HG03457 (cell line): Measurements from ENCODE around the gene RFPL4A.

Experiments
- ATAC-seq: cut with Tn5 transposase; IDR thresholded peaks from one replicate; pipeline ENCODE4 v1.9.1; 2021; ENCODE audit warnings: moderate number of reproducible peaks; ENCODE audit not compliant: unreplicated experiment

The RFPL4A gene

DNA sequence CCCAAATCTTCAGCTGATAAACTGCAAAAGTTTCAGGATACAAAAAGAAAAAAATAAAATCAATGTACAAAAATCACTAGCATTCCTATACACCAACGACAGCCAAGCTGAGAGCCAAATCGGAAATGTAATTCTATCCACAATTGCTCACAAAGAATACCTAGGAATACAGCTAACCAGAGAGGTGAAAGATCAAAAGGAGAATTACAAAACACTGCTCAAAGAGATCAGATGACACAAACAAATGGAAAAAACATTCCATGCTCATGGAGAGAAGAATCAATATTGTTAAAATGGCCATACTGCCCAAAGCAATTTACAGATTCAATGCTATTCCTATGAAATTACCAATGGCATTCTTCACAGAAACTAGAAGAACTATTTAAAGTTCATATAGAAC, 43.4 kb downstream of the RFPL4A start:
- ATAC-seq, result no peak

DNA sequence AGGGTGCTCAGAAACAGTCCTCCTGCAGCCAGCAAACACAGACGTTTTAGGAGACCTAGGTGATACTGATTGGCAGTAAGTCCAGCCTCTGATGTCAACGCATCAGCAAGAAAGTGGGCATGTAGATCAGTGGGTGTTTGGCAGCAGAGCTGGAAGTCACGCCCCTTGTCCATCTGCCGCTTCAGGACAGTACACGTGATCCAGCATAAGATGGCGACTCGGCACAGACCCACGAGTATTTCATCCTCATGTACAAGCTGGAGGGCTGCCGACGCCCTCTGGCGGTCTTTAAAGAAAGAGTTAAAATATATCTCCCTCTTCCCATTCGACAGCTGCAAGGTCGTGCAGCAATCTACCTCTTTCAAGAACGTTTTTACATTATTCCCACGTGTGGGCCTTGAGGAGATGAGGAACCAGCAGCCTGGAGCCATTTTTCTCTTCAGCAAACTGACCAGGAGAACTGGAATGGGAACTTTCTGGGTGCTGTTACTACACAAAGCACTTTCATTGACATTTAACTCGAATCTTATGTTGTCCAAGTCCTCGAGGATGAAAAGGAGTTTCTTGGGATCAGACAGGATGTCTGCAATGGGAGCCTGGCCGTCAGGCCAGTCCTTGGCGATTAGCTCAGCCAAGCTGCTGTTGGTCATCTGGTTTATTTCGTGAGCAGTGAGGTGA, 50.6 kb downstream of the RFPL4A start:
- no peak for ATAC-seq

DNA sequence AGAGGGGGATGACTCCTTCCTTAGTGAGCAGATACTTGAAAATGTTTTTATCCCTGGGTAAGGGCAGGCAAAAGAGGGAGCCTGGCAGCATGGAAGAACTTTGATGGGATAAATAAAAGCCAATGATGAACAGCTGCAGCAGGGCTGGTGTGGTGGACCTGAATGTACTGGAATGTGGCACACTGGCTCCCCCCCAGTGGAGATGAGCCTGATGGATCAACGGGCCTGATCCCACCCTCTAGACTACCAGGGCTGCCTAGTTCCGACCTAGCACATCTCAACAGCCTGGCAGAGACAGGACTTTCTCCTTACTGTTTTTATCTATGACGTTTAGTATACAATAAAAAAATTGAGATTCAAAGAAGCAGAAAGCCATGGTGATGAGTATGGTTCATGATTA, 52.4 kb downstream of the RFPL4A start:
- ATAC-seq, result no peak

DNA sequence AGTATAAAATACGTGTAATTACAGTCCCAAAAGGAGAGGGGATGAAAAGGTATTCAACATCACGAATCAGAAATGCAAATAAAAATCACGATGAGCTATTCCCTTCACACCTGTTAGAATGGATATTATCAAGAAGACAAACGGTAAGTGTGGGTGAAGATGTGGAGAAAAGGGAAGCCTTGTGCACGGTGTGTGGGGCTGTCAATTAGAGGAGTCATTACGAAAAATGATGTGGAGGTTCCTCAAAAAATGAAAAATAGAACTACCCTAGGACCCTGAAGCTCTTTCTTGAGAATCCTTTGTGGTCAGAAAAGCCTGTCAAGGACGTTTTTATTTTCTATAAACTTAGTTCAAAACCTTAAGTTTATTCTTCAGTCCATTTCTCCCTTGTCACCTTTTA, 53.6 kb downstream of the RFPL4A start:
- ATAC-seq, result no peak
